Measurements from ENCODE around the gene SAMD4A. TPM values are rescaled to one million over a fixed set of nuclear protein-coding genes. Genes with fewer than 3 reads are reported as not detected.

SAMD4A gene
- total RNA-seq, 2 experiments from 2014 or later = 0.06 to 1.0 TPM

DNA sequence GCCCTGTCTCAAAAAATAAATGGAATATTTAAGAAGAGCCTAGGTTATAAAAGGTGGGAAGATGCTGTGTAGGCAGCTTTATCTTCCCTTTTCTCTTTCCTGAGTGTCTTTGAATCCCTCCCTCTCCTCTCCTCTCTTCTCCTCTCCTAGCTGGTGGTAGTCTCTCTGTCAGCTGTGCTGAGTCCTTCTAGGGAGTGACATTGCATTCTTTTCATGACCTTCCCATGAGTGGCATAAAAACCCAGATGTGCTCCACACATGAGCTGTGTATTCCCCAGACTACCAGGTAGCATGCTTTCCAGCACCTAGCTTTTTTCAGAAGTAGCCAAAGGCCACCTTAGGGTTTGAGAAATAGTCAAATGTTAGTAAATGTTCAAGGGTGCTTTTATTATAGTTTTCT, 23.6 kb downstream of the SAMD4A start:
- Histone ChIP-seq H3K27ac (ENCODE audit: low read depth, low read length, poor library complexity, severe bottlenecking) (no peak overlapping the region), H3K4me1 (ENCODE audit: insufficient read depth, low read length, poor library complexity, severe bottlenecking) (no peaks in the 10 kb centered on the region), H3K9me3 (ENCODE audit: low read length) (no peaks in the 10 kb centered on the region), H3K4me3 (ENCODE audit: low read depth, low read length, poor library complexity, severe bottlenecking) (no peak overlapping the region), H3K9me2 (ENCODE audit: insufficient read depth, low read length) (no peaks in the 10 kb centered on the region), H4K20me1 (ENCODE audit: insufficient read depth, low read length) (no peaks in the 10 kb centered on the region), H3K79me2 (ENCODE audit: insufficient read depth, low read depth, low read length) (no peaks in the 10 kb centered on the region), H3K36me3 (ENCODE audit: insufficient read depth, low read length) (no peaks in the 10 kb centered on the region), H3K4me2 (ENCODE audit: low read length) (no peak overlapping the region), H2AFZ (ENCODE audit: low read length) (no peak overlapping the region)
- POLR2A ChIA-PET = interaction anchor here (0.8 kb wide), 1 partner anchor 9 kb away, joined by 3 read pairs; no protein-coding TSS in a partner anchor
- no peak for TF ChIP-seq EZH2phosphoT487 (IDR thresholded peaks at IDR 0.05; ENCODE audit: borderline replicate concordance, low read depth, low read length)
- TF ChIP-seq, protein P1, sequence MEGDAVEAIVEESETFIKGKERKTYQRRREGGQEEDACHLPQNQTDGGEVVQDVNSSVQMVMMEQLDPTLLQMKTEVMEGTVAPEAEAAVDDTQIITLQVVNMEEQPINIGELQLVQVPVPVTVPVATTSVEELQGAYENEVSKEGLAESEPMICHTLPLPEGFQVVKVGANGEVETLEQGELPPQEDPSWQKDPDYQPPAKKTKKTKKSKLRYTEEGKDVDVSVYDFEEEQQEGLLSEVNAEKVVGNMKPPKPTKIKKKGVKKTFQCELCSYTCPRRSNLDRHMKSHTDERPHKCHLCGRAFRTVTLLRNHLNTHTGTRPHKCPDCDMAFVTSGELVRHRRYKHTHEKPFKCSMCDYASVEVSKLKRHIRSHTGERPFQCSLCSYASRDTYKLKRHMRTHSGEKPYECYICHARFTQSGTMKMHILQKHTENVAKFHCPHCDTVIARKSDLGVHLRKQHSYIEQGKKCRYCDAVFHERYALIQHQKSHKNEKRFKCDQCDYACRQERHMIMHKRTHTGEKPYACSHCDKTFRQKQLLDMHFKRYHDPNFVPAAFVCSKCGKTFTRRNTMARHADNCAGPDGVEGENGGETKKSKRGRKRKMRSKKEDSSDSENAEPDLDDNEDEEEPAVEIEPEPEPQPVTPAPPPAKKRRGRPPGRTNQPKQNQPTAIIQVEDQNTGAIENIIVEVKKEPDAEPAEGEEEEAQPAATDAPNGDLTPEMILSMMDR (conservative IDR thresholded peaks at IDR 0.05; ENCODE audit: low read length) = no peak
- DNase-seq (ENCODE audit: low spot score) = no peak
- BruUV-seq (replicated peaks) = no TSS peak
- intact Hi-C loops (cut with micrococcal nuclease; ENCODE audit: unreplicated experiment) = no loop called here
- CTCF ChIA-PET (ENCODE audit: unreplicated experiment) = no interaction called here

DNA sequence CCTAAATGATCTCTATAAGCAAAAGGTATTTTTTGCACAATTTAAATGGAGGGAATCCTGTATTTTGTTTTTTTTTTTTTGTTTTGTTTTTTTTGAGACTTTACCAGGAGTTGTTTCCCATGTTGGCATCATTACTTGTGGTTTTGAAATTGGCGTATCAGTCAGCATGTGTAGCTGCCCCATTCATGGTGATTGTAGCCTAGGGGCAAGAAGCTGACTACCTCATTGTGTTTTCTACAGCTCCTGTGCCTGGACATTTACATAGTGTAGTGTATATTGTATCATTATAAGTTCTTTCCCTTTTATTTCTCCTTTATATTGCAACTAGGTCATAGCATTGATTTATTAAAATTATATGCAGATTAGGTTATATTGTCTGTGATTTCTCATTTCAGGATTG, 24.5 kb downstream of the SAMD4A start:
- no peaks in the 10 kb centered on the region for H3K9me2 ChIP-seq (ENCODE audit: insufficient read depth, low read length)
- CTCF ChIA-PET (ENCODE audit: unreplicated experiment) = no interaction called here
- POLR2A ChIA-PET = interaction anchor here (0.8 kb wide), 1 partner anchor 10 kb away, joined by 3 read pairs; no protein-coding TSS in a partner anchor
- H3K27ac ChIP-seq (ENCODE audit: low read depth, low read length, poor library complexity, severe bottlenecking) = no peak overlapping the region
- H3K4me2 ChIP-seq (ENCODE audit: low read length) = no peak overlapping the region
- H3K4me1 ChIP-seq (ENCODE audit: insufficient read depth, low read length, poor library complexity, severe bottlenecking) = no peaks in the 10 kb centered on the region
- intact Hi-C loops (cut with micrococcal nuclease; ENCODE audit: unreplicated experiment) = no loop called here
- no peak for TF ChIP-seq EZH2phosphoT487 (IDR thresholded peaks at IDR 0.05; ENCODE audit: borderline replicate concordance, low read depth, low read length)
- TF ChIP-seq, protein P1 (conservative IDR thresholded peaks at IDR 0.05; ENCODE audit: low read length) = no peak
- no TSS peak for BruUV-seq (replicated peaks)
- no peaks in the 10 kb centered on the region for H3K36me3 ChIP-seq (ENCODE audit: insufficient read depth, low read length)
- H4K20me1 ChIP-seq (ENCODE audit: insufficient read depth, low read length) = no peaks in the 10 kb centered on the region
- DNase-seq (ENCODE audit: low spot score) = no peak
- no peak overlapping the region for H3K4me3 ChIP-seq (ENCODE audit: low read depth, low read length, poor library complexity, severe bottlenecking)
- H3K79me2 ChIP-seq (ENCODE audit: insufficient read depth, low read depth, low read length) = no peaks in the 10 kb centered on the region
- no peak overlapping the region for H2AFZ ChIP-seq (ENCODE audit: low read length)
- no peaks in the 10 kb centered on the region for H3K9me3 ChIP-seq (ENCODE audit: low read length)

DNA sequence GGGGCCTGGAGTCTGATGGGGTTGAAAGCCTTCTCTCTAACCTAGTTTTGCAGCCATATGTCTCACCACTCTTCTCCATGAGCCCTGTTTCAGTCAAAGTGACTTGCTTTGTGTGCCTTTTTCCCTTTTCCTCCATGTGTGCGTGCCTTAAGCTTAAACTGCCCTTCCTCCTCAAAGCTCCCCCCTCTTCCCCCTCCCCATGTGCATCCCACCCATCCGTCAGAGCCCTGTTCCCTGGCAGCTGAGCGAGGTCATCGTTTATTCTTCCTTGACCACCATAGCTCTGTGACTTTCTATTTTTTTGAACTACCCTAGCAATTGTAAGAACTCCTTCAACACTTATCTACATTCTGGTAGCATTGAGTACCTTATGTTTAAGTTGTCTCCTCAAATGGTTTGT, 24.9 kb downstream of the SAMD4A start:
- intact Hi-C loops (cut with micrococcal nuclease; ENCODE audit: unreplicated experiment) = no loop called here
- CTCF ChIA-PET (ENCODE audit: unreplicated experiment) = no interaction called here

More for the DNA sequence above, 24.9 kb downstream of the SAMD4A start:
- Histone ChIP-seq H3K36me3 (ENCODE audit: insufficient read depth, low read length) (no peaks in the 10 kb centered on the region), H3K79me2 (ENCODE audit: insufficient read depth, low read depth, low read length) (no peaks in the 10 kb centered on the region), H4K20me1 (ENCODE audit: insufficient read depth, low read length) (no peaks in the 10 kb centered on the region), H3K4me3 (ENCODE audit: low read depth, low read length, poor library complexity, severe bottlenecking) (no peak overlapping the region), H3K4me1 (ENCODE audit: insufficient read depth, low read length, poor library complexity, severe bottlenecking) (no peaks in the 10 kb centered on the region), H3K9me2 (ENCODE audit: insufficient read depth, low read length) (no peaks in the 10 kb centered on the region), H2AFZ (ENCODE audit: low read length) (no peak overlapping the region), H3K4me2 (ENCODE audit: low read length) (no peak overlapping the region), H3K9me3 (ENCODE audit: low read length) (no peaks in the 10 kb centered on the region), H3K27ac (ENCODE audit: low read depth, low read length, poor library complexity, severe bottlenecking) (no peak overlapping the region)
- no peak for DNase-seq (ENCODE audit: low spot score)
- no TSS peak for BruUV-seq (replicated peaks)
- POLR2A ChIA-PET = no interaction called here
- TF ChIP-seq EZH2phosphoT487 (IDR thresholded peaks at IDR 0.05; ENCODE audit: borderline replicate concordance, low read depth, low read length) = no peak
- TF ChIP-seq, protein P1 (conservative IDR thresholded peaks at IDR 0.05; ENCODE audit: low read length) = no peak
